Dermis blood vessel endothelial cell (primary cell): ENCODE results near the gene USP30. TPM values are rescaled to one million over a fixed set of nuclear protein-coding genes. Genes with fewer than 3 reads are reported as not detected.

ENCODE experiments used
- DNase-seq: peaks from one replicate; pipeline ENCODE4 v3.0.0; 2010
- total RNA-seq: library from RNA; depleted of rRNA; stranded (reverse); fragments of >200 nt; gene quantifications from 2 replicates; pipeline ENCODE4 v1.2.3, GENCODE V29; 2014

The USP30 gene
- total RNA-seq, 1 donor from 2014 or later: 7.0 TPM

DNA sequence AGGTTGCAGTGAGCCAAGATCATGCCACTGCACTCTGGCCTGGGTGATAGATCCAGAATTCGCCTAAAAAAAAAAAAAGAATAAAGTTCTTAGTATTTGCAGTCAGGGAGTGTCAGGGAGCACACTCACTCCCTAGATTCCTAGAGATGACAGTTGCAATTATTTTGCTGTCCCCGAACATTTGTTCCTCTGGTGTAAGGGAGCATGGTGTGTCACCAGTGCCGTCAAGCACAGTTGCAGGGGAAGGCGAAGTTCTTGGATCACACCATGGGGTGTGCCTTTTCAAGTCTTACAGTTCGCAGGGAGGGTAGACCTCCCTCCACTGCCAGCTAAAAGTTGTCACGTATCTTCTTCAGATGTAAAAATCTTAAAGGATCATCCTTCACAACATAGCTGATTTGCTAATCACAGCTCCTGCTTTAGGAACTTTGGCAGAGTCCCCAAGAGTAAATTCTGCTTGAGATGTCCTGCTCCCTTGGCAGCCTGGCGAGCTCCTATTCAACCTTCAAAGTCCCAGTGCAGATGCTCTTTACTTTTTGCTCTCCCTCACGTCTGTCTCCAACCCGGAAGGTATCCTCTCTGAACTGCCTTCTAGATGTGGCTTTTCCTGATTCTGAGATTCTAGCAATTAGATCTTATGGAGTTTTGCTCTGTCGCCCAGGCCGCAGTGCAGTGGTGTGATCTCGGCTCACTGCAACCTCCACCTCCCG lies 75.3 kb downstream of the USP30 start:
- DNase-seq: no peak

DNA sequence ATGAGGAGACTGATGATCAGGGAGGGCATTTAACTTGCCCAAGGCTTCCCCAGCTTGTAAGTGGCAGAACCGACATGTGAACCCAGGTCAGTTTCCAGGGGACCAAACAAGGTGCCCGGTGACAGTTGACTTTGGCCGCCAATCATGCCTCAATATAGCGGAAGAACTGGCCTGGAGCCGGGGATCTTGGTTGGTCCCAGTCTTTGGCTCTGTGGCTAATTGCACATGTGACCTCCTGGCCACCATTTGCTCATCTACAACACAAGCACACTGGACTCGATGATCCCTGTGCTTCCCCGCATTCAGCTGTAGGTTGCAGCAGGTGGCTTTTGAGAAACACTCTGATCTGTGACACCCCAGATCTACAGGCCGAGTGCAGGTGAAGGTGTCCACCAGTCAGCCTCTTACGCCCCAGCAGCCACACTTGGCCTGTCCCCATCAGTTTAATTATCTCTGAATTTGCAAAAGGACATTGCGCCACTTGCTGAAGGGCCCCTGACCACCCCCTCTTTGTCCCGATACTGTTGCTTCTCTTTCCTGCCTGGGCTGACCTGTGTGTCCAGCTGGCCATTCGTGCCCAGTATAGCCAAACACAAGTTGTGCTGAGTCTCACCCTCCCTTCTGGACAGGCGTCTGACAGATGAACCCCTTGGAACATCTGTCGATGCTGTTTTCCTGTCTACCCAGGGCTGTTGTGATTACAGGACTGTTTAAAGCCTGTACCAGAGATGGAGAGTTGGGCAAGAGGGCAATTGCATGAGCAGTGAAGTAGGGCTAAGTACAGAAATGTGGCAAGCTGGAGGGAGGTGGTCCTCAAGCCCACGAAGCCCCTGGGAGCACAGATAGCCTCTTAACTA lies 78.1 kb downstream of the USP30 start:
- DNase-seq: no peak

DNA sequence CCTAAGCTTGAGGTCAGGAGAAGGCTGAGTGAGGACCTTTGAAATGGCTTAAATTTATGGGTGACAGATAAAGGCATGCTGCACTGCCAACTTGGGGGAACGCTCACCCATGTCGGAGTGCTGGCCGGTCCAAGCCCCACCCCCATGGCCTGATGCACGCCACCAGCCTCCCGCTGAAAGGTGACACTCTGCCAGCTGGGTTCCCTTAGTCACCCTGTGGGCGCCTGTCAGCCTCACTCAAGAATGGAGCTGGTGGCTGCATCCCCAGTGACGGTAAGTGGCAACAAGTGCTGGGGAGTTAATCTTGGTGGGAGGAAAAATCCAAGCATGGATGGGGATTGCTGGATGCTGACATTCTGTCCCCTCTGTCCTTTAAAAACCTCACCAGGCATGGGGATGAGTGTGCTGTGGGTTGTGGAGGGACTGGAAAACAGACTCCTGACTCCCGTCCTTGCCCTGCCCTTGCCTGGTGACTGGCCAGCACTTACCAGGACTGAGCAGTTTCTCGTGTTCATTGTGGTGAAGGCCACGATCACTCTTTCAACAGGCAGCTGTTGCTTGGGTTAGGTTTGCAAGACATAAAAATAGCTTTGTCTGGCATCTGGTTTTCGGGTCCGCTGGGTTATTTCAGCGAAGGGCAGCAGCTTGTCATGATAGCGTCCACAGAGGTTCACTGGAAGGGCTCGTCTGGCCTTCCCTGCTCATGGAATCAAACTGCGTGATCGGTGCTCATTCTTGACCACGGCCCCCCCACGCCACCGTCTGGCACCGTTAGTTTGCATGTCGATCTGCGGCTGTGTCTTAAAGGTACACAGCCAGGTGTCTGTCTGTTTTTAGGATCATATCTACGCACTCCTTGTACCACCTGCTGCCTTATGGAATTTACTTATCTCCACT lies 79.0 kb downstream of the USP30 start:
- DNase-seq: no peak

DNA sequence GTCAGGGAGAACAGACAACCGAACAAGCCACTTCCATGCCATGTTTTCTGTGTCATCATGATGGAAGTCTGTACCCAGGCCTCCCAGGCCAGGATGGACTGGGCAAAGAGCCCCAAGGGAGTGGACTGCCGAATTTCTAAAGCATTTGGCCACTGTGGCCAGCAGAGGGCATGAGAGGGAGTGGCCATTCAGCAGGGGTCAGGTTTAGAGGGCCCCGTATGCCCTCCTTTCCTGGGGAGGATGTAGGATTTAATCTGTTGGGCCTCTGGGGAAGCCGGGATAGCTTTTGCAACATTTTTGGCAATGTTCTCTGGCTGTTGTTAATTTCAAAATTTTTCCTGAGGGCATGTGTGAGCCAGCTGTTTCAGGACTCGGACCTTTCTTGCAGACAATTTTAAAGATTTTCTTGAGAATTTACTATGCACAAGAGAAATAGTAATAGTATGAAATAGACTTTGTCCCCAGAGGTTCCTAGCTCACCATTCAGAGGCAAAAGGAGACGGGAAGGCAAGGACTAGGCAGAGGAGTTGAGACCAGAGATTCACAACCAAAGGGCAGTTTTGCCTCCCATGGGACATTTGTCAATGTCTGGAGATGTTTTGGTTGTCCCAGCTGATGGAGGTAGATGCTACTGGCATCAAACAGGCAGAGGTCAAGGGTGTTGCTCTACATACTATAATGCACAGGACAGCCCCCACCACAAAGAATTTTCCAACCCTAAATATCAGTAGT lies 82.0 kb downstream of the USP30 start:
- DNase-seq: peak; percentile 50

DNA sequence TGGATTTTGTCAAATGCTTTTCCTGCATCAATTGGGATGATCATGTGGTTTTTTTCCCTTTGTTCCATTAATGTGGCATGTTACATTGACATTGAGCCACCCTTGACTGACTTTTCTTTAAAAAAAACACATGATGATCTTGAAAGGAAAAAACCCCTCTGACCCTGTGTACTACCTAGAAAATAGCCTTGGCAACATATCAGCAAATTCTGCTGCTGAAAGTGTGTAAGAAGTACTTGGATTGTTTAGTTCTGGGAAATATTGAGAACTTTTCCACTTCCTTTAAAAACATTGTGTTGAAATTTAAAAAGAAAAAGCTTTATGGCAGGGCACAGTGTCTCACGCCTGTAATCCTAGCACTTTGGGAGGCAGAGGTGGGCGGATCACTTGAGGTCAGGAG lies 84.7 kb downstream of the USP30 start:
- peak; percentile 37 for DNase-seq

Other genes starting within 250 kb of the USP30 start
- 19.7 and 37.7 TPM in 2 replicates for gene SSH1, start 195.0 kb upstream of the USP30 start, total RNA-seq
- under 0.01 TPM in 1 of 2 replicates, not detected in the other for gene DAO, start 172.5 kb upstream of the USP30 start, total RNA-seq
- gene SVOP, start 31.5 kb upstream of the USP30 start, total RNA-seq: not detected in 2 replicates
- 5.5 and 8.0 TPM in 2 replicates for gene ALKBH2, start 40.9 kb downstream of the USP30 start, total RNA-seq
- 29.1 and 33.5 TPM in 2 replicates for gene UNG, start 45.0 kb downstream of the USP30 start, total RNA-seq
- 6.0 and 8.8 TPM in 2 replicates for gene ACACB, start 64.0 kb downstream of the USP30 start, total RNA-seq